ENCODE results near the gene RNF114. TPM values are rescaled to one million over a fixed set of nuclear protein-coding genes. Genes with fewer than 3 reads are reported as not detected.
A peak's percentile ranks its signal among the peaks of the same experiment; 100 is the strongest.

Gene RNF114
- polyA plus RNA-seq, 1 experiment = 69.6 TPM

DNA sequence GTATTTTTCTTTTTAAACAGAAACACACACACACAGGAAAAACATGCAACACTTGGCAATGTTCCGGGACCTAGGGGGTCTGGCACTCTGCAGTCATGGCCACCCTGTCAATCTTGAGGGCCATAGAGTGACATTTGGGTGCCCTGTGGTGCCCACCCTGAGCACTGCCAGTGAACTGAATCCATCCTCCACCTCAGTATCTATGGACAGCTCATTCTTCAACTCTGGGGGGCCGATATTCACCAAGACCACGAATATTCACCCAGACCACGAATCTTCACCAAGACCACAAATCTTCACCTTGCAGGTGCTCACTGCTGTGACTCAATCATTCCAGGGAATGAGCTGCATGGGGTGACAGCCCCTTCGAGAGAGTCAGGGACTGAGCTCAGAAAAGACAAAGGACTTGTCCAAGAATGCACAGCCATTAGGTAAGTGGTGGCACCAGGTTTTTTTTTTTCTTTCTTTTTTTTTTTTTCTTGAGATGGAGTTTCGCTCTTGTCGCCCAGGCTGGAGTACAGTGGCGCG is 65.7 kb downstream of the RNF114 start:
- H3K27me3 ChIP-seq (ENCODE audit: control insufficient read depth, insufficient read depth, low read length) = no peaks in the 10 kb centered on the region
- ChIA-PET CTCF (interaction anchor here (0.6 to 2.7 kb wide), 3 partner anchors 21 to 69 kb away, joined by 3 to 11 read pairs (median 4); no protein-coding TSS in a partner anchor), POLR2A (interaction anchor here (0.8 kb wide), 1 partner anchor 17 kb away, joined by 4 read pairs; no protein-coding TSS in a partner anchor)
- H3K9me3 ChIP-seq (ENCODE audit: control insufficient read depth, insufficient read depth, low read length) = no peaks in the 10 kb centered on the region
- no peak overlapping the region for H3K4me3 ChIP-seq (ENCODE audit: low read depth, low read length)
- TF ChIP-seq, protein P1, sequence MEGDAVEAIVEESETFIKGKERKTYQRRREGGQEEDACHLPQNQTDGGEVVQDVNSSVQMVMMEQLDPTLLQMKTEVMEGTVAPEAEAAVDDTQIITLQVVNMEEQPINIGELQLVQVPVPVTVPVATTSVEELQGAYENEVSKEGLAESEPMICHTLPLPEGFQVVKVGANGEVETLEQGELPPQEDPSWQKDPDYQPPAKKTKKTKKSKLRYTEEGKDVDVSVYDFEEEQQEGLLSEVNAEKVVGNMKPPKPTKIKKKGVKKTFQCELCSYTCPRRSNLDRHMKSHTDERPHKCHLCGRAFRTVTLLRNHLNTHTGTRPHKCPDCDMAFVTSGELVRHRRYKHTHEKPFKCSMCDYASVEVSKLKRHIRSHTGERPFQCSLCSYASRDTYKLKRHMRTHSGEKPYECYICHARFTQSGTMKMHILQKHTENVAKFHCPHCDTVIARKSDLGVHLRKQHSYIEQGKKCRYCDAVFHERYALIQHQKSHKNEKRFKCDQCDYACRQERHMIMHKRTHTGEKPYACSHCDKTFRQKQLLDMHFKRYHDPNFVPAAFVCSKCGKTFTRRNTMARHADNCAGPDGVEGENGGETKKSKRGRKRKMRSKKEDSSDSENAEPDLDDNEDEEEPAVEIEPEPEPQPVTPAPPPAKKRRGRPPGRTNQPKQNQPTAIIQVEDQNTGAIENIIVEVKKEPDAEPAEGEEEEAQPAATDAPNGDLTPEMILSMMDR (IDR thresholded peaks at IDR 0.05; ENCODE audit: low read depth, low read length) = no peak
- DNase-seq (ENCODE audit: low read depth, low spot score) = no peak
- H3K27ac ChIP-seq (ENCODE audit: low read depth, low read length) = no peak overlapping the region

DNA sequence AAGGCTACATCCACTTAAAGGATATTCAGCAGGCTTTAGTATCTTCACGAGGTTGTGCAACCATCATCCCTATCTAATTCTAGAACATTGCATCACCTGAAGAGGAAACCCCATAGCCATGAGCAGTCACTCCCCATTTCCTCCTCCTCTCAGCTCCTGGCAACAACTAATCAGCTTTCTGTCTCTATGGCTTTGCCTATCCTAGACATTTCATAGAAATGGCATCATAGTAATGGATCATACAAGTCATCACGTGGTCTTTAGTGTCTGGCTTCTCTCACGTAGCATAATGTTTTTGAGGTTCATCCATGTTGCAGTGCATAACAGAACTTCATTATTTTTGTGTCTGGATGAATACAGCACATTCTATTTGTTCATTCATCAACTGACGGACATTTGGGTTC is 67.1 kb downstream of the RNF114 start:
- ChIA-PET POLR2A (interaction anchor here (0.6 kb wide), 1 partner anchor 14 kb away, joined by 3 read pairs; no protein-coding TSS in a partner anchor), CTCF (no interaction called here)
- H3K4me3 ChIP-seq (ENCODE audit: low read depth, low read length) = no peak overlapping the region
- no peaks in the 10 kb centered on the region for H3K9me3 ChIP-seq (ENCODE audit: control insufficient read depth, insufficient read depth, low read length)
- TF ChIP-seq, protein P1 (IDR thresholded peaks at IDR 0.05; ENCODE audit: low read depth, low read length) = no peak
- peak; percentile 60 for DNase-seq (ENCODE audit: low read depth, low spot score)
- no peaks in the 10 kb centered on the region for H3K27me3 ChIP-seq (ENCODE audit: control insufficient read depth, insufficient read depth, low read length)
- no peak overlapping the region for H3K27ac ChIP-seq (ENCODE audit: low read depth, low read length)

Small RNA genes lying within 50 kb of the gene (small RNA-seq; reads per million reads assigned to genes)
- gene RF00017 (ENCODE audit: insufficient read length, low read depth) = not detected
- gene RF00019 (ENCODE audit: insufficient read length, low read depth) = not detected
- not detected for gene RNU6-147P (ENCODE audit: insufficient read length, low read depth)

Other genes with a start within 250 kb of the RNF114 start
- 28.0 and 32.5 TPM in 2 replicates for gene B4GALT5, start 222.5 kb upstream of the RNF114 start, polyA plus RNA-seq (2011; rRNA removed)
- 2.3 and 3.2 TPM in 2 replicates for gene SLC9A8, start 123.6 kb upstream of the RNF114 start, polyA plus RNA-seq (2011; rRNA removed)
- gene SPATA2, start 20.9 kb upstream of the RNF114 start, polyA plus RNA-seq (2011; rRNA removed) = 4.3 and 4.7 TPM in 2 replicates
- 2.3 and 3.5 TPM in 2 replicates for gene SNAI1, start 46.6 kb downstream of the RNF114 start, polyA plus RNA-seq (2011; rRNA removed)
- 148 and 171 TPM in 2 replicates for gene UBE2V1, start 176.8 kb downstream of the RNF114 start, polyA plus RNA-seq (2011; rRNA removed)
- 24.7 and 34.1 TPM in 2 replicates for gene PEDS1, start 217.3 kb downstream of the RNF114 start, polyA plus RNA-seq (2011; rRNA removed)